NCI-H748 (cell line): ENCODE measurements around the gene ATF7IP.
A peak's percentile ranks its signal among the peaks of the same experiment; 100 is the strongest.

Source experiments
- DNase-seq: peaks from one replicate; lab custom pipeline; 2025; ENCODE audit not compliant: unreplicated experiment; lab: John Stamatoyannopoulos, UW

Gene ATF7IP

DNA sequence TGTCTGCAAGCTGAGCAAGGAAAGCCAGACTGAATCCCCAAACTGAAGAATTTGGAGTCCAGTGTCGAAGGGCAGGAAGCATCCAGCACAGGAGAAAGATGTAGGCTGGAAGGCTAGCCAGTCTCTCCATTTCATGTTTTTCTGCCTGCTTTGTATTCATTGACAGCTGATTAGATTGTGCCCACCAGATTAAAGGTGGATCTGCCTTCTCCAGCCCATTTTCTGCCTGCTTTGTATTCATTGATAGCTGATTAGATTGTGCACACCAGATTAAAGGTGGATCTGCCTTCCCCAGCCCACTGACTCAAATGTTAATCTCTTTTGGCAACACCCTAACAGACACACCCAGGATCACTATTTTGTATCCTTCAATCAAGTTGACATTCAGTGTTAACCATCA lies 116.9 kb downstream of the ATF7IP start:
- DNase-seq, result no peak

DNA sequence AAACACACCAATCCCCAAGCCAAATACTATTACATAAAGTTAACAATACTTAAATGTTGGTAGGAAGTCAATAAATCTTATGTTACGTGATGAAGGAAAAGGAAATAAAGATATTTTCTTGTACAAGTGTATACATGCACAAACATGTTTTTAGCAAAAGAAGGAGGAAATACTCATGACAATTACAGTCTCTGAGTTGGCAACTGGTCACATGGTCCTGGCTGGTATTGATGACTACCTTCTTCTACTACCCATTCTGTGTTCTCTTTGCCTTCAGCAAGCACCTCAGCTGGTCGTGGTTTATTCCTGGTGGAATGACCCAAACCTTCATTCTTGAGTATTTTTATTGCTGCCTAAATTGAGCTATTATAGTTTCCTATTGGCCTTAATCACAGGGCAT lies 117.4 kb downstream of the ATF7IP start:
- no peak for DNase-seq

DNA sequence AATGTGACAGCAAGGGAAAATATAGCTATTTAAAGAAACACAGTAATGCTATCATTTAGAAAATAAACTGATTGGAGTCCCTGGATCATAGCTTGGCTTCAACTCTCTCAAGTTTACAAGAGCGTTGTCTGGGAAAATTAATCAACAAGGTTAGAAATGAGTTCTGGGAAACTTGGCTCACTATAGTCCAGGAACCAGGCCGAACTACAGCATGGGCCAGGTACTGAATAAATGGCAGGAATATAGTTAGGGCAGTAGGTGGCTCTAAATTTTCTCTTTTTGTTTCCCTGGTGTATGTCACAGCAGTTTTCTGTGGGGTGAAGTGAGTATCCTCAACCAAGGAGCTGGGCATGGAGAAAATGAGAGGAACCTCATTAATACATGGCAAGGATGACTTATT lies 129.8 kb downstream of the ATF7IP start:
- no peak for DNase-seq

DNA sequence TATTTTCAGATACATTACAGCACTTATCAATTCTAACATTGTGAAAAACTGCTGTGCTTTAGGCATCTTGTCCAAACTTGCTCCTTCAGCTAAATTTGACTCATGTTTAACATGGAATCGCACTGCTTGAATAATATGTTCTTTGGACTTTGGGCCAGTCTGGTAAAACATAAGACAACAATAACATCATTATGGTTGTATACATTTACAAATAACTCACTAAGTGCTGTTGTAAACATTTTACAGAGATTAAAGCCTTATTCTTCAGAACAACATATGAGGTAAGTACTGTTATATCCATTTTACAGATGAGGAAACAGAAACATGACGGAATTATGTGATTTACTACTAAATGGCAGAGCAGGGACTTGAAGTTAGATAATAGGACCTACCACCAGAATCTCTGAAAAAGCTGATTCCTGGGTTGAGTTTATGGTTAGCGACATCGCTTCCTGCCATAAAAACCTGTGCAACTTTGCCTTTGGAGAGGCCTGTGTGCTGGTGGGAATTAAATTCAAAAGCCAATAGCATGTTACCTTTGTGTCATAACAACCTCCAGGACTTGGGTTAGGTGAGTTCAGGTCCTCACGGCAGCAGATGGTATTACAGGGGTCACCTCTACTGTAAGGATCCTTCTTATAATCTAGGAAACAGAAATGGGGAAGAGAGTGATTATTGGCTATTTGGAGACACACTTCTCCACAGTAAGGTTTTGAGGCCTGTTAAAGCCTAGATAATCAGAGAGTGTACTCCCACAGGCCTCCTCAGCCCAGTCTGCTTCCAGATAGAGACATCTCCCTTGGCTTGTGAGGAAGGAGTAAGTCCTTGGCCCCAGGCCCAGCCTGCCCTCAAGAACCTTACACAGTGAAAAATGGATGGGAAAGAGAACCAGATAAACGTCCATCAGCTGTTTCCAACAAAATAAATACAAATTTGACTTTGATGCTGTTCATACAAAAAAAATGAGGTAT lies 140.4 kb downstream of the ATF7IP start:
- DNase-seq, result no peak

DNA sequence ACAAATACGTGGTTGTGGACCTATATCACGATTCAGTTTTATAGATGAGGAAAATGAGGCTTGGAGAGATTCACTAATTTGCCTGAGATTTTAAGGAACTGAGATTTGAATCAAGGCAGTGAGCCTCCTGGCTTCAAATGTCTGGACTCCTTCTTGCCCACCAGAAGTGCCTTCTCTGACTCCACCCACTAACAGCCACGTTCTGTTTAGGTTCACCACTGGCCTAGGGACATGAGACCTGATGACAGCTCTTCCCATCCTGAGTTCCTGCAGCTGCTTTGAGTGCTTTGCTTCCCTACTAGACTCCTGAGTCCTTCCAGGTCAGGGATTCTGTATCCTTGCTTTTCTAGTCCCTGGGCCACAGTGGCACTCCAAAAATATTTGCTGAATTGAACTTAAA lies 145.1 kb downstream of the ATF7IP start:
- DNase-seq, result no peak

DNA sequence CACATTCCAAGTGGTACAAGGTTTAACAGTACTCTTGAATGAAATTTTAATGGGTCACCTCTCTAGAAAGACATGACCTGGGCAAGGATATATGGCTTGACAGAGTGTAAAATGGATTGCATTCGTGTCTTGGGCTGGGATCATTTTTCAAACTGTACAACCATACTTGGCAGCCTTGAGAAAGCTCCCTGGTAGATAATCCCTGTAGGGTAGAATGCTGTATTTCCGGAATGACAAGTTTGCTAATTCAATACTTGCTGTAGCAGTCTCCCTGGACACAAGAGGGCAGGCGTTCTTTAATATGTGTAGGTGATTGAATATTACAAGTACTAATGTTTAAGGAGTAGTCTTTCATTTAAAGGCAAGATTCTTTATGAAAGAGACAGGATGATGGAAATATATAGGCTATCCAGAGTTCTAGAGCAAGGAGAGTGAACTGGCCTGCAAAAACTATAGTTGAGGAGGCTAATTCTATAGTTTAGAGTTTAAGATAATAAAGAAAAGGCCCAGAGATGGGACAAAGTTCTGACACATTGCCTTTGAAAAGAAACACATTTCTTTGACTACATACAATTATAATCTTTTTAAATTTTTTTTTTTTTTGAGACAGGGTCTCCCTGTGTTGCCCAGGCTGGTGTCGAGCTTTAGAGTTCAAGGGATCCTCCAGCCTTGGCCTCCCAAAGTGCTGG lies 148.8 kb downstream of the ATF7IP start:
- DNase-seq, result peak; percentile 85

DNA sequence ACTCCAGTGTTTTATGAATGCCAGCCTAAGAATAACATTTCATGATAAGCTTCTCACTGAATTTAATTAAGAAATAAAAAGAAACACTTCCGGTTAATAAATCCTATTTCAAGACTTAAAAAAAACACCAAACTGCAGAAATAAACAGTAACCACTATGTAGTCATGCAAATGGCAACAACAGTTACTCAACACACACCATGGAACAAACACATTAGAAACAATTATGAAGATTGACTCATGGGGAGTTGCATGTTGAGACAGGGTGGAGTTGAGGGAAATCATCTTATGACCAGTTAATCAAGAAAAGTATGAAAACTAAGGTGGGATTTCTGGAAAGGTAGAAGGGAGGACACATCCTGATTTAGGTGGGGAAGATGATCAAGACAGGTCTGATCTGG lies 149.5 kb downstream of the ATF7IP start:
- DNase-seq, result no peak

DNA sequence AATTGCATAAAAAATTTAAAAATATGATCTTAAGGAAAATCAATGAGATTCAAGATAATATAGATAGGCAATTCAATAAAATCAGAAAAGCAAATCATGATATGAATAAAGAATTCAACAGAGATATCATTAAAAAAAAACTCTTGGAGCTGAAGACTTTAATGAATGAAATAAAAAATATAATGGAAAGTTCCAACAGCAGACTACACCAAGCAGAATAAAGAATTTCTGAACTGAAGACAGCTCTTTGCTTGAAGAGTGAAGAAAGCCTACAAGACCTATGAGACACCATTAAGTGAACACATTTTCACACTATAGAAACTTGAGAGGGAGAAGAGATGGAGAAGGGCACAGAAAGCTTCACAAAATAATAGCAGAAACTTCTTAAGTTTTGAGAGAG lies 156.3 kb downstream of the ATF7IP start:
- DNase-seq, result no peak

DNA sequence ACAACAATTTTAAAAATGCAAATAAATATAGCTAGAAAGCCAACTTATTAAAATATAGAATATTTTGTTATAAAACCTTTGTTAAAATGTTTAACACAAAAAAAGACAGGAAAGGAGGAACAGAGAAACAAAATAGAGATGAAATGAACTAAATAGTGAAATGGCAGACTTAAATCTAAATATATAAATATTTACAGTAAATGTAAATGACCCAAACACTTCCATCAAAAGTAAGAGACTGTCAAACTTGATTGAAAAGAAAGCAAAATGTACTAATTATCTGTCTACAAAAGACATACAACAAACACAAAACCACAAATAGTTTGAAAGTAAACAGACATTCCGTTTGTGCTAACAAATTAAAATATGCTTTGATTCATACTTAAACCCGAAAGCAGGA lies 160.5 kb downstream of the ATF7IP start:
- no peak for DNase-seq

DNA sequence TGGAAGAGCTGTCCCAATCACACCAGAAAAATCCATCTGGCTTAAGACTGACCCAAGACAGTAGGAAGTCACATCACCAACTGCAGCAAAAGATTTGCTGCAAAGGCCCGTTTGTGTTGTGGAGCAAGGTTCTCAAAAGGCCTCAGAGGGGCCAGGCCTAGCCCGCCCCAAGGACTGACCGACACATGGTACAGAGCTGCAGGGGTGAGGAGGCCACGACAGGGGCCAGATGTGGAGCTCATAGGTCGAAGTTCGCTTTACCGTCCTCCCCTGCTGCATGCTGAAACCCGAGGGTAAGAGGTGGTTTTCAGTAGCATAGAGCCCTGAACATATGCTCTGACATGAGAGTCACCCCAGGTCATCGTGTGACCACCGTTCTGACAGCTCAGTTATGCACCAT lies 166.7 kb downstream of the ATF7IP start:
- no peak for DNase-seq

DNA sequence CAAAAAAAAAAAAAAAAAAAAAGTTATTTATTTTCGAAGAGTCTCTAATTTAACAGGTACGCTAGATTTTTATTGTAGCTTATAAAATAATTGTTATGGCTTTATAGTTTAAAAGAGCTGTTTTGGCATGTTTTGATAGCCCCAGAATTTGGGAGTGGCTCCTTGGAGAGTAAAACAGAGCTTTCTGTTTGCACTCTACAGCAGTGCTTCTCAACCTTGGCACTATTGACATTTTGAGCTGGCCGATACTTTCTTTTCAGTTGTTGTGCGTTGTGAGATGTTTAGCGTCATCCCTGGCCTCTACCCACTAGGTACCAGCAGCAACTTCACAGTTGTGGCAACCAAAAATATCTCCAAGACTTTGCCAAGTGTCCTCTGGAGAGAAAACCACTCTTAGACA lies 171.6 kb downstream of the ATF7IP start:
- no peak for DNase-seq

DNA sequence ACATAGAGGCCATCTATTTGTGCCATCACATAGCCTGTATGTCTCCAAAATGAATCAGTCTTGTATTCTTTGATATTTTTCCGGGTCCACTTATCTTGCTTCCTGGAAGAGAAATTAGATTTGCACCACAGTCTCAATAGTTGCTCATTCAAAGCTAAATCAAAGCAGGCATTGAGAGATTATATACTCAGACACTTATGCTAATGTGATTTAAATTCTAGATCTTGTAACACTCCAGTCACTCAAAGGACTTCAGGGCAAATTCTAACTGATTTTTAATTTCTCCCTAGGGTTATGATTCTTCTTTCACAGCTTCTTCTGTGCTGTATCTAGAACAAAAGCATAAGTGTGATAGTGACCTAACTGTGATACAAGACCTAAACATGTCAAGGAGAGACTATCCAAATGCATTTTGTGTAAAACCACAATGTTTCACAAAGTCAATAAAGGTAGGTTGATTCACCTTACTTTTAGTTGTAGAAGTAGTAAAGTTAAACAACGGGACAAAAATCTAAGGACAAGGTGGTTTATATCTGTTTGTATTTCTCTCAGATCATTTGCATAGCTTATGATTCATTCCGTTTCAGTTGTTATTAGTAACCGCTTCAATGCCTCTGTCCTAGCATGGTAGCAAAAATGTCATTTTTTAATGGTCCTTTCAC lies 175.4 kb downstream of the ATF7IP start:
- DNase-seq, result no peak

DNA sequence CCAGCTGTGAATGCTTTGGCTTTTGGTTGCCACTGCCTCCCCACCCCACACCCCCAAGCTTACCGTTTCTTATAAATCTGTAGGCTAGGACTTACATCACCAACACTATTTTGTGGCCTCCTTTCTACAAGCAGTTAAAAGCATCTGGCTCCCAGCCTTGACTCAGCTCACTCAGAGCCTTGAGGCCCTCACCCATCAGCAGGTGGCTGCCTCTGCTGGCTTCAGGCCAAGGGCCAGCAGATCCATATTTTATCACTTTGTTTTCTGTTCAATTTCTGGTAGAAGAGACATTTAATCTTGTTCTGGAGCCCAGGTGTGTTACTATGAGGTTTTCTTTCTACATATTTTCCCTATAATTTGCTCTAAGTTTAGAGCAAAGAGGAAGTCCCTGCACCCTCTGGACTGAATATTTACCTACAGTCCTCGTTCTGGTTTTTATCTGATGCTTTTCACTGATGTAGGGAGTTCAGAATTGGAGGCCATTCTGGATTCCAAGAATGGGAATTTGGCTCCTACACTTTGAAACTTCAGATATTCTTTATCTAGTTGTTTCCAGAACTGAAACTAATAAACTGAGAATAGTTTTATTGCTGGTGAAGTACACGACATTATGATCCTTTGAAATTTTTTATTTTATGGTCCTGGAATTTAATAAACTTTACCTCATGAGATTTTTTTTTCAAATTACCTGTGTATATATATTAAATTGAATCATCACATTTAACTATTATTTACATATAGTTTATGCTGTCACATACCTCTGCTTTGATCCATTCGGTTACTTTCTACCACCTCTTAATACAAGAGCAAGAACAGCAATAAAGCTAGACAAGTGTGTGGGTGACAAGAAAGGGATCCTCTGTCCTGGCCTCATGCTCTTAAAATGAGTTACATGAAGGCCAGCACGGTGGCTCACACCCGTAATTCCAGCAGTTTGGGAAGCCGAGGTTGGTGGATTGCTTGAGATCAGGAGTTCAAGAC lies 180.0 kb downstream of the ATF7IP start:
- no peak for DNase-seq

DNA sequence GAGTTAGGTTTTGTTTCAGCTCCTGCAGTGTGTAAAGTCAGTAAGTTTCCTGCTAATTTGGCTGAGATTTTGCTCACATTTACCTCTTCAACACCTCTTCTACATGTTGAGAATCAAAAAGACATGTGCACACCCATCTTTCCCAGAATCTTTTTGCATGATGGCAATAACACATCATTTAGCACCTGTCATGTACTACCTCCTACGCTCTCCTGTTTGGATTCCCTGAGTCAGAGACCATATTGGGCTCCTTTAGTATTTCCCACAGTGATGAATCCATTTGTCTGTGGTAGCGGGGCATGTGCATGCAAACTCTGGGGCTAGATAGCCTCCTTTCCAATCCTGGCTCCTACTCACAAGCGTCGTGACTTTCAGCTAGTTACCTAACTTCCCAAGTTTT lies 182.1 kb downstream of the ATF7IP start:
- DNase-seq, result no peak

DNA sequence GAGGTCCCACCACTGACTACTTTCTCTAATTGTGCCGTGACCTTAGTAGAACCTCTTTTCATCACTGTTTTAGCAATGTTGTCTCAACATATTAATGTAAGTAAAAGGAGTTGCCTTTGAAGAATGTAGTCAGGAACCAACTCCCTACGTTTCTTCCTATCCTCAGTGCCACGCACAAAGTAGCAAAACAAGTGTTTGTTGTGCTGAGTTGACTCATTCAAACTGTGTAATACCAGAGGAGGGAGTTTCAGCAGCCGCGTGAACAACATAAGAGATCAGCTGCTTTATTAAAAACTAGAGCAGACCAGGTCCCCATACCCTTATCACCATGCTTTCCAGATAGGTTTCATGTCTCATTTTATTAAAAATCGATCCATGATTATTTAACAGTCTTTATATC lies 183.1 kb downstream of the ATF7IP start:
- DNase-seq, result no peak
